ENCODE measurements around the gene HOTAIR.

Gene HOTAIR

DNA sequence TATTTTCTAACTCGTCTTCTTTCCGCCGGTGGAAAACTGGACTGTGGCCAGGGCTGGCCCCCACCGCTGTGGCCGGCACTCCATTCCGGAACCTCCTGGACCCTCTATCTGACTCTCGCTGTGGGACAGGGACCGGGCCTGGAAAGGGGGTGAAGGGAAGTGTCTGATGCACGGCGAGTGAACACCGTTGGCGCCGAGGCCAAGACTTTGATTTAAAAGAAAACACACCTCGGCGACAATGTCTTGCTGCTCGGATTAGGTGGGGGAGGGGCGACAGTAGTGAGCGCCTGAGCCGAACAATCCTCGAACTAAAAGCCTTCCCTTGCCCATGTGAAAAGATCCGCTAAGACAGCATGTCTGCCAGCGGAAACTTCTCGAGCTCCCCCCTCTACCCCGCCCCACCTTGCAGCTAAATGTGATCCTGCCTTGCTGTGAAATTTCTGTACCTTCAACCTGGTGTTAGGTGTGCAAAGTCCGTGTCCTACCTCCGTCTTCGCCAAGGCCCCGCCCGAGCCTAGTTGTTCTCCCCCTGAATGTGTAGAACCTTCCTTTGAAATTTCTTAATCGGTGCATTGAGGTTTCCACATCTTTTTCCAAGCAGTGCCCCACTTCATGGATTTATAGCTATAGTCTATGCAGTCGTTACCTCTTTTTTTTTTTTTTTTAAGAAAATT is 862 bp upstream of the HOTAIR start:
- no peak for DNase-seq (ENCODE audit: low read depth)

DNA sequence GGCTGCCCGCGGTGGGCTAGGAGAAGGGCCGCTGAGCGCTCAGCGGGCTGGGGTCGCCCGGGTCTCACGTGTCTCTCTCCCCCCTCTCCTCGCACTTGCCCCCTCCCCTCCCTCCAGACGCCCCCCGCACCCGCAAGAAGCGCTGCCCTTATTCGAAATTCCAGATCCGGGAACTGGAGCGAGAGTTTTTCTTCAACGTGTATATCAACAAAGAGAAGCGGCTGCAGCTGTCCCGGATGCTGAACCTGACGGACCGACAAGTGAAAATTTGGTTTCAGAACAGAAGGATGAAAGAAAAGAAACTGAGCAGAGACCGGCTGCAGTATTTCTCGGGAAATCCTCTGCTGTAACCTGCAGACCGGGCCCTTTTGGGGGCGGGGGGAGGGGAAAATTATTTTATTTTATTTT is 314 bp upstream of the HOTAIR start:
- DNase-seq (ENCODE audit: low read depth), result no peak

DNA sequence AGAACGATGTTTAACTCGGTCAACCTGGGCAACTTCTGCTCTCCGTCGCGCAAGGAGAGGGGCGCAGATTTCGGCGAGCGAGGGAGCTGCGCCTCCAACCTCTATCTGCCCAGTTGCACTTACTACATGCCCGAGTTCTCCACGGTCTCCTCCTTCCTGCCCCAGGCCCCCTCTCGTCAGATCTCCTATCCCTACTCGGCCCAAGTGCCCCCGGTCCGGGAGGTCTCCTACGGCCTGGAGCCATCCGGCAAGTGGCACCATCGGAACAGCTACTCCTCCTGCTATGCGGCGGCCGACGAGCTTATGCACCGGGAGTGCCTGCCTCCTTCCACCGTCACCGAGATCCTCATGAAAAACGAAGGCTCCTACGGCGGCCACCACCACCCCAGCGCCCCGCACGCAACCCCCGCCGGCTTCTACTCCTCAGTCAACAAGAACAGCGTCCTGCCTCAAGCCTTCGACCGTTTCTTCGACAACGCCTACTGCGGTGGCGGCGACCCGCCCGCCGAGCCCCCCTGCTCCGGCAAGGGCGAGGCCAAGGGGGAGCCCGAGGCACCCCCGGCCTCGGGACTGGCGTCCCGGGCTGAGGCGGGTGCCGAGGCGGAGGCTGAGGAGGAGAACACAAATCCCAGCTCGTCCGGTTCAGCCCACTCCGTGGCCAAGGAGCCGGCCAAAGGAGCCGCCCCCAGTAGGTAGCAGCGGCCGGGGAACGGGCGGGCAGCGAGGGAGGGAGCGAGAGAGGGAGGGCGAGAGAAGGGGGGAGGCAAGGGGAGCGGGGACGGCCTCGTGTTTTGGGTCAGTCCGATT is 1.3 kb downstream of the HOTAIR start:
- no peak for DNase-seq (ENCODE audit: low read depth)

DNA sequence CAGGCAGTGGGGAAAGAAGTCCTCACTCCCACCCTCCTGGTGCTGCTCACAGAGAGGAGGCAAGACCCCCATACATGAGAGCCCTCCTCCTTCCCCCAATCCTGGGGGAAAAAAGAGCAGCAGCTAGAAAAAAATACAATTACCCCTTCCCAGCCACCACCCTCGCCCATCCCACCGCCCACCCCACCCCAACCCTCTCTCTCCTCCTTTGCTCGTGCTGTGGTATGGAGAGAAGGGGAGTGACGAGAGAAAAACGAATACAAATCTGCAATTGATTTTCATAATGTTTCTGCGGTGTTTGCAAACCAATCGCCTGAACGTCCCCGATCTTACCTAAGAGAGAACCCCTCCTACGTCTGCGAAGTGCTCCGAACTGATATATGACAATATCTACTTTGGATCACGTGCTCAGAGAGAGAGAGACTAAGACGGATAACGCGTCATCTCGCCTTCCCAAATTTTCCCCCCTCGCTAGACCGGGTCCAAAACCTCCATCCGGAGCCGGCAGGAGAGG is 2.0 kb downstream of the HOTAIR start, which contains the start of gene HOXC11:
HOXC11 (plus strand) TSS at position 405 of the 514 bp plus-strand sequence. CDS start 116 bp downstream, outside the sequence.
- DNase-seq (ENCODE audit: low read depth), result no peak

DNA sequence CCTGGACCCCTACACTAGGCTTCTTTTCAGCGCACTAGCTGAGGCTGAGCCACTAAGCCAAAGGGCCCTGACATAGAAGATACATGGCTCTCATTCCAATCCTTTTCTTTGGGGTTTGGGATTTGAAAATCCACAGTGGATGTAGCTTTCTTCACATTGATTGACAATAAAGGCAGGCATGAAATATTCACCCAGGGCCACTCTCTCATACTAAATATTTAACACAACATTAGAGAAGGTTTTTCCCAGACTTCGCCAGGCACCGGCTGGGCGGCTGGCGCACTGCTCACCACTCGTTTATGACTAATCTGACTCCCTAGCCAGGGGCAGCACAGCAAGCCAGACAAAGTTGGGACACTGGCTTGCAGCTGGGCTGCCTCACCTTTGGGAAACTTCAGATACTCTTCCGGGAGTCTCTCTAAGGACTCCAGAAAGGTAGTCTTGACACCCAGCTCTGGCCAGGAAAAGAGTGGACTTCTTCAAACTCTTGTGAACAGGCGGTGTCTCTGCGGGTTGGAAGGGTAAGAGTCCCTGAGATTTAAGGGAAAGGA is 2.5 kb downstream of the HOTAIR start:
- DNase-seq (ENCODE audit: low read depth), result no peak

DNA sequence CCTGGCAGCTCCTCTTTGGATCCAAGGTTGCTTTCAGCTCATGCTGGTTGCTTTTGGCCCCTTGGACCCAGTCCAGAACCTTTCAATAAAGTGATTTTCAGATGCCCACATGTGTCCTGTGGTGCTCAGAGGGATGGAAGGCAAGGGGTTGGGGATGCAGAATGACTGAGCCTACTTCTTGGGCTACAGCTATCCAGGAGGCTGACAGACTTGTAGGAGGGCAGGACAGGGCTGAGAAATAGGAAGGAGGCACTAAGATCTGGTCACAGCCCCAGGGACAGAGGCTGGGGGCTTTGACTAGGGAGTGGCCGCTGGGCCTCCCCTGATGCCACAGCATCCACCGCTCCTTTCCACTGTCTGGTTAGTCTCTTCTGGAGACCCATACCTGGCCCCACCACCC is 3.1 kb downstream of the HOTAIR start:
- no peak for DNase-seq (ENCODE audit: low read depth)

DNA sequence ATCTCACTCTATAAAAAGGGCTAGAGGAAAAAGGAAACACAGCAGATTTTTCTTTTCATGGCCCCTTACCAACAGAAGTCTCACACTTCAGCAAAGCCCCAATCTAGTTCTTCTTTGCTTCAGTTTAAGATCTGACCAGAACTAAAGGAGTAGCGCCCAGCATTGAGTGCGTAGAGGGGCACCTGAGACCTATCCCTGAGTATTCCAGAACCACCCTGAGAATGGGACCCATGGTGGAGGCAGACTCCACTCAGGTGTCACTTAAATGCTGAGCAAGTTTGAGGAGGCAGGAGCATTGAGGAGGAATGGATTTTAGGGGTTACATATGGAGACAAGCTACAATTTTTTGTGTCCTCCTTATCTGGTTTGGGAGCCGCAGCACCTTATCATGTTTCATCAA is 3.6 kb downstream of the HOTAIR start:
- no peak for DNase-seq (ENCODE audit: low read depth)

DNA sequence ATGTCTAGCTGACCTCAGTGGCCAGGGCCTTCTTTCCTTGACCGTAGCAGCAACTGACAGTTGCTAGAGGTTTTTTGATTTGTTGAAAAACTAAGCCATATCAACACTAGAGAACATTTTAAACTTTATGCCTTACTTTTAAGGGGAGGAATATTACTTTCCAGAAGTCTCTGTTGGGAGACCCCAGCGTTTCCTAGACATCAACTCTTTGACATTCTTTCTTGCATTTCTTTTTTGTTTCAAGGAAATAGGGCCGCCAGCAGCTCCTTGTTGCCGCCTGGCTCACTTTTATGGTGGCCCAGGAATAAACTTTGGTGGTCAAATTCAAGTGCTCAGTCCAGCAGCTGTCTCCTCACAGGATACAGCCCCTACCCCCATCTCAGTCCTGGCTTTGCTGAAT is 4.3 kb downstream of the HOTAIR start:
- DNase-seq (ENCODE audit: low read depth), result no peak

DNA sequence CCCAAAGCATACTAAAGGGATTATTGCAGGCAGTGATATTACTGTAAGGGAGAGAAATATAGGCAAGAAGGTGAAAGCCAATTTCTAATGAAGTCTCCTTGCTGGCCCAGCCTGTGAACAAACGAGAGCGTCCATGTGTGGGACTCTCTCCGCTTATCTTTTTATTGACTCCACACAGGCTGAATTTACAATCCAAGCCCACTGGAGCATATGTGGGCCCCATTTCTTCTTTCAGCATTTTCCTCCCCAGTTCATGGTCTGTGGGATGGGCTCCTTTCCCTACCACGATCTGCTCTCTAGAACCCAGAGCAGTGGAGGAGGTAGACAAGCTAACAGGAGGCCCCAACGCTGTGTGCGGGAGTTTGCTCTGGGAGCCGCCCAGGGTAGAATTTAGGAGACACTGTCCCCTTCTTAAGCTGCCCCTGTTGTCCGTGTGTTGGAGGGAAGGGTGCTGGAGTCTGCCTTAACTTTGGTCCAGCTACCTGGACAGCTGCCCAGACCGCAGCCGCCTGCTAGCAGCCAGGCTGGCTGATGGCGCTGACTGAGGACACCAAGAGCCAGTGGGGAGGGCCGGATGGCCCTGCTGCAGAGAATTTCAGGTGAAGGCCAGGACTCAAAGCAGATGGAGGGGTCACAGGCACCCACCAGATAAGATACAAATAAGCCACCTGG is 5.0 kb downstream of the HOTAIR start:
- DNase-seq (ENCODE audit: low read depth), result no peak

DNA sequence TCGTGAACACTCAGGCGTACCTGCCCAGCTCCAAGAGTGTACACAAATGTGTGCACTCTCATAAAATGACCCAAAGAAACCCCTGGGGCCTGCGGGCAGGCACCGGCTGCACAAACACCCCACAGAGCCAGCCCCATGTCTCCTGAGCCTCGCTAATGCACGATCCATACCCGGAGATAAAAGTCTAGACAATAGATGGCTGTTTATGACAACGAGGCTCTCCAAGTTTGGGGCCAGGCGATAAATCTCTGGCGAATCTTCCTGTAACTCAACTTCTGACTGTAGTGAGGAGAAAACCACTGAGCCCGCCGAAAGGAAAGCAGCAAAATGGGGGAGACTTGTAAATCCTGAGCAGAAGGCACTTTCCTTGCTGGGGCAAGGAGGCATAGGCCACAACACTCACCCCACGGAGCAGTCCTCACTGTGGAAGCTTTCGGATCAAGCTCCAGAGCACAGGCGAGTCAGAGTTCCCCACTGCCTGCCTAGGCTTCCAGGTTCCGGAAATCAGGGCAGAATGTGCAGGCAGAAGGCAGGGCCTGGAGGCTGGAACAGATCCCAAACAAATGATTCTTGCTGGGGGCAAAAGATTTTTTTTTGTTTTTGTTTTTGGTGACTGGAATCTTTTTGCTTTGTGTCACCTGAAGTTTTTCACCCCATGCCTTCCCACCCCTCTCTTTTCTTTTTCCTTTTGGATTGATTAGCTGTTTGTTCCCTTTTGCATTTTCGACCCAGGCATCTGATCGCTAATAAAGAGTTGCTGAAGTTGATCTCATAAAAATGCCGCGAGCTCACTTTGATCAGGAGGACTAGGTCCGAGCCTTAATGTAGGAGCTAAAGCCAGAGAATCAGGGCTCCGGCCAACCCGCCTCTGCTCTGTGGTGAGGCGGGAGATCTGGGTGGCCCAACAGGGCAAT is 6.3 kb downstream of the HOTAIR start:
- no peak for DNase-seq (ENCODE audit: low read depth)

DNA sequence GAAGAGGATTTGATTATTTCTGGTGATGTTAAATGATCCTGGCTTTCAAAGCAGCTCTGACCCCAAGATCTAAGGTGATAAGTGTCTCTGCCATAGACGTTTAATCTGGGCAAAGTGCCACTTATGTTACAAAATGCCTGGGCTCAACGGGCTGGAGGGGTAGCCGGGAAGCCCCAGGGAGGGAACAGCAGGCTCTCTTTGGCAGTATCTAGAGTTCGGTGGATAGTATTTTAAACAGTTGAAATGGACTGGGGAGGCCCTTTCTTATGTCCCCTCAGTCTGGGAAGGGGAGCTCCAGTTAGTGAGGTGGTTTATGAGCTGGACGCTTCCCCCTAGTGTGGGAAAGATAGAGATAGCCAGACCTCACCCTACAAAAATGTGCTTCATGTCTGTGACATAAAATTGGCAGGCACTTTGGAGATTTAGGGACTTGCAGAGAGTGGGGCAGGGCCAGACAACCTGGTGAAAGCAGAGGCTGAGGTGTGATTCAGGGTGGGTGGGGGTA is 7.3 kb downstream of the HOTAIR start:
- DNase-seq (ENCODE audit: low read depth), result no peak

DNA sequence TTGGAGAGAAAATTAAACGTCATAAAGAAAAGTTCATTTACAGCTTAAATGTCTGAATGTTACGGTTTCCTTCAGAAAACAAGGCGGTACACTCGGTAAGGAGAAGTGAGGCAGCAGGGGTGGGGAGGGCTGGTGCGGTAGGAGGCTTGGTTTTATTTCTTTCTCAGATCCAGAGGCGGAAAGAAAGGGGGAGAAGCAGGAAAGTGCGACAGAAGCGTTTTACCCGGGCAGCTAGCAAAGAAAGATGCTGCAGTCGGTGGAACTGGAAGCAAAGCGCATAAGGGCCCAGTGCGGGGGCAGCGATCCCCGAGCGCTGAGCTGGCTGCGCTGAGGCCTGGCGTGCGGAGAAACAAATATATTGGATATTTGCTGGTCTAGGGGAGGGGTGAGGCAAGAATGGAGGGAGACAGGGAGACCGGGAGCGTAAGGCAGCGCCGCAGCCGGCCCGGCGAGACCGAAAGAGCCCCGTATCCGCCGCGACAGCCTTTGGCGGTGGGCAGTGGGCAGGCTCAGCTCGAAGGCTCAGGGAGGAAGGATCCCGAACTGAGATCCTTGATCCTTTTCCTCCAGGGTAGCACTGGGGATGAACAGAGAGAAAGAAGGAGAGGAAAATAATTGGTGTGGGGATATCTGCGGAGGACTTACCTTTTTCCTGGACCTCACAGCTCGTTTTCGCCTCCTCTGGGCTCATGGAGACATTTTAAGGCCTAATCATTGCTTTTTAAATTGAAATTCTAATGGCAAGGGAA is 8.2 kb downstream of the HOTAIR start:
- no peak for DNase-seq (ENCODE audit: low read depth)

DNA sequence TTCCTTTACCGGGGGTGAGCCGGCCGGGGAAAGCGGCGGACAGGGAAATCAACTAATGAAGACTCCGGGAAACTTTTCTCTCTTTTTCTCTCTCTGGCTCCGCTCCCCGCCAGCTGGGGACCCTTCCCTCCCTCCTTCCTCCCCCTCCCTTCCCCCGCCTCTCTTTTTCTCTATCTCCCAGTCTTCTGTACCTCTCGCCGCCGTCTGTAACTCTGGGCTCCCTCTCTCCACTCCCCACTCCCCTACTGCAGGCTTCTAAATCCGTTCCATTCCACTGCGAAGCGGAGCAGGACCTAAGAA is 8.7 kb downstream of the HOTAIR start:
- no peak for DNase-seq (ENCODE audit: low read depth)

DNA sequence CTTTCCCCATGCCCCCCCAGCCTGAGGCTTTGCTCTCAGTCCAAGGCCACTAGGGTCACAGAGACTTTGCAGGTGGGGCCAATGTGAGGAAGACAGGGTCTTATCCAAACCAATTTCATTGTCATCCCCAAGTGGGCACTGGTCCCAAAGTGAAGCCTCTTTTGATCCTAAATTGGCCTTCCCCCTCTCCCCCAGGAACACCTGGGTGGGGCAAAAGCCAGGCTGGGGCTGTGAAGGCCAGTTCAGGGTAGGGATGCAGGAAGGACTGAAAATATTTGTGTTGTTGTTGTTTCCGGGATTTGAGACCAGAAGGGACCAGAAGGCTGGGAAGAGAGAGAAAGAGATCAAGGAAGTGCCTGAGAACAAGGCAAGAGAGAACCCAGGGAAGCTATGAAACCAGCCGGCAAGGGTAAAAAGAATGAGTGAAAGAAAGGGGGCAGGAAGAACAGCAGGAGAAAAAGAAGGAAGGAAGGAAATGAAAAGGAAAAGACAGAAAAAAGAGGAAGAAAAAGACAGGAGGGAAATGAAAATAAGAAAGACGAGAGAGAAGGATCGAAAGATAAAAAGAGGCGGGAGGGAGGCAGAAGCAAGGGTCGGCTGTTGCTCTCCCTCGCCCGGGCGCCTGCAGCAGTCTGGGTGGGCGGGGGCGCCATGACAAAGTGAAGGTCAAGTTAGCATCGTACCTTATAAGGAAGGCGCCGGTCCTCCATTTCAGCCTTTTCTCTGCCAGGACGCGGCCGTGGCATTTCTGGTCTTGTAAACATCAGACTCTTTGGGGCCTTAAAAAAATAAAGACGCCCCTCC is 9.3 kb downstream of the HOTAIR start:
- DNase-seq (ENCODE audit: low read depth), result no peak

DNA sequence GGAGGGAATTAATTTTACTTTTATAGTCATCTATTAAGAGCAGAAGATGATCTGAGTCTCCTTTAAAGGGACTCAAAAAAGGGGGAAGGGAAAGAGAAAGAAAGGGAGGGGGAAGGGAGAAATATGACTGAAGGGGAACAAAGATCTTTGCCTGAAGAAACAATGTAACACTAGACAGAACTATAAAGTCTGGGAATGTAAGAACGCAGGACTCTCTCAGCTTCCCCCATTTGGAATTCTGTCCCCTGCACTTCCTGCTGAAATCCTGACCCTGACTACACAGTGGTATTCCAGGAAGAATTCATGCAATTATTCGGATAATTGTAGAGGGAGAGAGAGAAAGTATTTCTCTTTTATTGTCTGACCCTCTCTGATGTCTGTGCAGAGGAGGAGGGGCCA is 10.4 kb downstream of the HOTAIR start:
- DNase-seq (ENCODE audit: low read depth), result no peak

DNA sequence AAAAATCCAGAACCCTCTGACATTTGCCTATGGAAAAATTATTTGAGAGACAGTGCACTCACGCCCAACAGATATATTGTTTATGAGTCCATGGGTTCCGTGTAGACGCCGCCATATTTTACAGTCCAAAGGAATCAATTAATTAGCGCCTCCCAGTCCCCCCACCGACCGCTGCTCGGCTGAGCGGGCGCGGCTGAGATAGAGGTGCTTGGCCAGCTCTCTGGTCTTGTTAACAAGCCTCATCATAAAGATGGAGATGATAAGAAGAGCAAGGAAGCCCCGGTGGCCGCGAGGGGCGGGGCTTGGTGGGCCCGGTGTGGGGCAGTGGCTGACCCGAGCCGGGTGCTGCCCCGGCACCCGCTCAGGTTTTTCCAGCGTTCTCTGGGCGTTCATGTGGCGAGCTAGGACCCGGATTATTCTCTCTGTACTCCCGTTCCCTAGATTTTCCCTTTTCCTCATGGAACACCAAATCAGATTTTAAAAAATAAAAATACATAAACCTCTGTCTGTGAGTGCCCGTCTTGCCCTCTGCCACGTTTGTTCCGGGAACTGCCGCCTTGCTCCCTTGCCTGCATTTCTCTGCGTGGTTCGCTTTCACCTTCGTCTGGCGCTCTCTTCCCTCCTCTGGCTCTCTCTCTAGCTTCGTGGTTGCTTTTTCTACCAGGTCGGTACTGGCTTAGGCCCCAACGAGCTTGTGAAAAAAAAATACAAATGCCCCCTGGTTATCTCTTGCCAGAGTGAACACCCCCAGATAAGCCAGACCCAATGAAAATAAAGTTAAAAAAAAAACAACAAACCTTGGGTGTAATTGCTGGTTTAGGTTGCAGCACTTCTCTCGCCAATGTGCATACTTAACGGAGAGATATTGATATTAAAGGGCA is 11.1 kb downstream of the HOTAIR start:
- DNase-seq (ENCODE audit: low read depth), result no peak

DNA sequence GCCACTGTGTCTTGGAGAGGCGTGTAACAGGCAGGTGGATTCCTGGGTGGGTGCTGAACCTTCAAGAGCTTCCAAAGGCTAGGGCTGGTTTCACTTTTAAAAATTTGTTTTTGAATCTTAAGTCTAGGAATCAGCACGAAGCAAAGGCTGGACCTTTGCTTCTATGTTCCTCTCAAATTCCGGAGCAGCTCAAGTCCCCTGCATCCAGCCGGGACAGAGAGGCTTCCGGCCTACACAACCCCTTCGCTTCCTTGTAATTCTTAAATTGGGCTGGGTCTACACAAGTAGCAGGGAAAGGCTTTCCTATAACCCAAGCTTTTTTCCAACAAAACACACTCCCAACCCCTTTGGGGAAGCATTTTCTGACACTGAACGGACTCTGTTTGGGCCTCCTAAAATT is 11.7 kb downstream of the HOTAIR start:
- DNase-seq (ENCODE audit: low read depth), result no peak

DNA sequence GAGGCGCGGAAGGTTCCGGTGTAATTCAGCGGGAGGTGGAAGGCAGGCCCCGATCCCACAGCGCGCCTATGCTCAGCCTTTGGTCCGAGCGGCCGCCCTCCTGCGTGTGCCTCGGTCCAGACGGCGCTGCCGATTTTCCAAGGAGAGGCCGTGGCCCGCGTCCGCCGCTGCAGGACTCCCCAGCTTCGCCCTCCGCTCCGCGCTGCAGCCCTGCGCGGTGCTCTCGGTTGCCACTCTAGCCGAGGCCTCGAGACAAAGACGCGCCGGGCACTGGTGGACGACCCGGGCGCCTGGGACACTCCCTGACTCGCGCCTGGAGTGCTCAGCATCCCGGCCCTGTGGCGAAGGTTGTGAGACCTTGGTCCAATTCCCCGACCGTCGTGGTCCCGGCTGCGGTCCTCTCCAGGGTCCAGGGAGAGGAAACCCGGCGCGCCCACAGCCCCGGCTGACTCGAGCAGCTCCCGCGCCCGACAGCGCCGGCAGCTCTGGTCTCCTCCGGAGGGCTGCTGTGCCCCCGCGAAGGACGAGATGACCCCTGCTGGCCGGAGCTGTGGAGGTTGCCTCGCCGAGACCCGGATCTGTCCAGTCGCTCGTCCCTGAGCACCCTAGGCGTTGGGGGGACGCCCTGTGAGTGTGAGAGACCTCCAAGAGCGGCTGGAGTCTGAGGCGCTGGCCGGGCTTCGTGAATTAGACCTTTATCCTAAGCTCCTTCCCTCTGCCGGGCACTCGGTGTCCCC is 13.6 kb downstream of the HOTAIR start:
- DNase-seq (ENCODE audit: low read depth), result no peak

Data from stimulated activated CD8-positive, alpha-beta memory T cell treated with anti-CD3 and anti-CD28 coated beads, Interleukin-4, amount 100 ng/mL, for 24 hours (primary cell).